ENCODE results near the gene TP53RK. TPM values are rescaled to one million over a fixed set of nuclear protein-coding genes. Genes with fewer than 3 reads are reported as not detected.

TP53RK gene
- total and polyA plus RNA-seq, 2 experiments from 2014 or later = 24.2 to 26.0 TPM

DNA sequence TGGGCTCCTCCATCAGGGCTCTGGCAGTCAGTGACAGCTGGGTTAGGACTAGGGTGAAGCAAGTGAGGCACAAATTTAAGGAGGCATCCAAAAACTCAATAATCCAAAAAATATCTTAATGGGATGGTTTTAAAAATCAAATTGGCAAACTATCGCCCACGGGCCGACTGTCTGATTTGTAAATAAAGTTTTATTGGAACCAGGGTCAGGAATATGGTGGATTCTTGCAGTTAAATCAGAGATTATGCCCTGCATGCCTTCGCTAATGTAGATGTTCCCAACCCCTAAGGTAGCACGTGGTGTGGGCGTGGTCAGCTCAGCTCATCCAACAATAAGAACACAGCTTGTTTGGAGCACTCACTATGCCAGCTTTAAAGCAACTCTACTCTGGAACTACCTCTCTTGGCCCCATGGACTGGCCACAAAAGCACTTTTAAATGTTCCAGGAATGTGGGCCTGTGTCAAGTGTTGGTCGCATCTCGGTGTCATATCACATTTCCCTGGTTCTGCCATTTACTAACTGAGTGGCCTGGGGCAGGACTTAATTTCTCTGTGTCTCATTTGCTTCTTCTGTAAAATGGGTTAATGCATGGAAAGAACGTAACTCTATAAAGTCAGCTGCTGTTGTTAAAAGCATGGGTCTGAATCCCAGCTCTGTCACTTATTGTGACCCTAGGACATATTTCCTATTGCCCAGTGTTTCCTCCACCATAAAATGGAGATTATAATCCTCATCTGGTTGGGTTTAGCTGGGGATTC, 7.0 kb downstream of the TP53RK start:
- peak overlapping the region; percentile 37; the same call in 1 of the 2 replicates for H3K27ac ChIP-seq (ENCODE audit: low read depth)
- peaks cover 7% of the 10 kb centered on the region for H3K27me3 Mint-ChIP-seq (ENCODE audit: insufficient read depth, low read depth, poor library complexity)
- H3K4me2 ChIP-seq = peak overlapping the region; percentile 77
- peaks cover 12% of the 10 kb centered on the region for H3K36me3 ChIP-seq (ENCODE audit: insufficient read depth)
- H2AFZ ChIP-seq = no peak overlapping the region
- peak; percentile 6; the same call in 2 of the 3 replicates for ATAC-seq
- peaks cover 4% of the 10 kb centered on the region; the same call in 1 of the 2 replicates for H3F3A ChIP-seq (replicated peaks; ENCODE audit: low read depth)
- H3K36me3 Mint-ChIP-seq (ENCODE audit: low read depth) = peaks cover 48% of the 10 kb centered on the region
- TF ChIP-seq, protein P1, sequence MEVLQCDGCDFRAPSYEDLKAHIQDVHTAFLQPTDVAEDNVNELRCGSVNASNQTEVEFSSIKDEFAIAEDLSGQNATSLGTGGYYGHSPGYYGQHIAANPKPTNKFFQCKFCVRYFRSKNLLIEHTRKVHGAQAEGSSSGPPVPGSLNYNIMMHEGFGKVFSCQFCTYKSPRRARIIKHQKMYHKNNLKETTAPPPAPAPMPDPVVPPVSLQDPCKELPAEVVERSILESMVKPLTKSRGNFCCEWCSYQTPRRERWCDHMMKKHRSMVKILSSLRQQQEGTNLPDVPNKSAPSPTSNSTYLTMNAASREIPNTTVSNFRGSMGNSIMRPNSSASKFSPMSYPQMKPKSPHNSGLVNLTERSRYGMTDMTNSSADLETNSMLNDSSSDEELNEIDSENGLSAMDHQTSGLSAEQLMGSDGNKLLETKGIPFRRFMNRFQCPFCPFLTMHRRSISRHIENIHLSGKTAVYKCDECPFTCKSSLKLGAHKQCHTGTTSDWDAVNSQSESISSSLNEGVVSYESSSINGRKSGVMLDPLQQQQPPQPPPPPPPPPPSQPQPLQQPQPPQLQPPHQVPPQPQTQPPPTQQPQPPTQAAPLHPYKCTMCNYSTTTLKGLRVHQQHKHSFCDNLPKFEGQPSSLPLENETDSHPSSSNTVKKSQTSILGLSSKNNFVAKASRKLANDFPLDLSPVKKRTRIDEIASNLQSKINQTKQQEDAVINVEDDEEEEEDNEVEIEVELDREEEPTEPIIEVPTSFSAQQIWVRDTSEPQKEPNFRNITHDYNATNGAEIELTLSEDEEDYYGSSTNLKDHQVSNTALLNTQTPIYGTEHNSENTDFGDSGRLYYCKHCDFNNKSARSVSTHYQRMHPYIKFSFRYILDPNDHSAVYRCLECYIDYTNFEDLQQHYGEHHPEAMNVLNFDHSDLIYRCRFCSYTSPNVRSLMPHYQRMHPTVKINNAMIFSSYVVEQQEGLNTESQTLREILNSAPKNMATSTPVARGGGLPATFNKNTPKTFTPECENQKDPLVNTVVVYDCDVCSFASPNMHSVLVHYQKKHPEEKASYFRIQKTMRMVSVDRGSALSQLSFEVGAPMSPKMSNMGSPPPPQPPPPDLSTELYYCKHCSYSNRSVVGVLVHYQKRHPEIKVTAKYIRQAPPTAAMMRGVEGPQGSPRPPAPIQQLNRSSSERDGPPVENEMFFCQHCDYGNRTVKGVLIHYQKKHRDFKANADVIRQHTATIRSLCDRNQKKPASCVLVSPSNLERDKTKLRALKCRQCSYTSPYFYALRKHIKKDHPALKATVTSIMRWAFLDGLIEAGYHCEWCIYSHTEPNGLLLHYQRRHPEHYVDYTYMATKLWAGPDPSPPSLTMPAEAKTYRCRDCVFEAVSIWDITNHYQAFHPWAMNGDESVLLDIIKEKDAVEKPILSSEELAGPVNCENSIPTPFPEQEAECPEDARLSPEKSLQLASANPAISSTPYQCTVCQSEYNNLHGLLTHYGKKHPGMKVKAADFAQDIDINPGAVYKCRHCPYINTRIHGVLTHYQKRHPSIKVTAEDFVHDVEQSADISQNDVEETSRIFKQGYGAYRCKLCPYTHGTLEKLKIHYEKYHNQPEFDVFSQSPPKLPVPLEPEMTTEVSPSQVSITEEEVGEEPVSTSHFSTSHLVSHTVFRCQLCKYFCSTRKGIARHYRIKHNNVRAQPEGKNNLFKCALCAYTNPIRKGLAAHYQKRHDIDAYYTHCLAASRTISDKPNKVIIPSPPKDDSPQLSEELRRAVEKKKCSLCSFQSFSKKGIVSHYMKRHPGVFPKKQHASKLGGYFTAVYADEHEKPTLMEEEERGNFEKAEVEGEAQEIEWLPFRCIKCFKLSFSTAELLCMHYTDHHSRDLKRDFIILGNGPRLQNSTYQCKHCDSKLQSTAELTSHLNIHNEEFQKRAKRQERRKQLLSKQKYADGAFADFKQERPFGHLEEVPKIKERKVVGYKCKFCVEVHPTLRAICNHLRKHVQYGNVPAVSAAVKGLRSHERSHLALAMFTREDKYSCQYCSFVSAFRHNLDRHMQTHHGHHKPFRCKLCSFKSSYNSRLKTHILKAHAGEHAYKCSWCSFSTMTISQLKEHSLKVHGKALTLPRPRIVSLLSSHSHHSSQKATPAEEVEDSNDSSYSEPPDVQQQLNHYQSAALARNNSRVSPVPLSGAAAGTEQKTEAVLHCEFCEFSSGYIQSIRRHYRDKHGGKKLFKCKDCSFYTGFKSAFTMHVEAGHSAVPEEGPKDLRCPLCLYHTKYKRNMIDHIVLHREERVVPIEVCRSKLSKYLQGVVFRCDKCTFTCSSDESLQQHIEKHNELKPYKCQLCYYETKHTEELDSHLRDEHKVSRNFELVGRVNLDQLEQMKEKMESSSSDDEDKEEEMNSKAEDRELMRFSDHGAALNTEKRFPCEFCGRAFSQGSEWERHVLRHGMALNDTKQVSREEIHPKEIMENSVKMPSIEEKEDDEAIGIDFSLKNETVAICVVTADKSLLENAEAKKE (CRISPR knock-in tag; IDR thresholded peaks at IDR 0.05) = no peak
- TF ChIP-seq ZNF331 (CRISPR knock-in tag; IDR thresholded peaks at IDR 0.05; ENCODE audit: low read depth) (no peak), JUNB (IDR thresholded peaks at IDR 0.05; ENCODE audit: unreplicated experiment) (no peak), NANOG (IDR thresholded peaks at IDR 0.05; ENCODE audit: borderline replicate concordance) (no peak), STAT1 (IDR thresholded peaks at IDR 0.05; ENCODE audit: unreplicated experiment) (no peak), ZNF114 (CRISPR knock-in tag; IDR thresholded peaks at IDR 0.05) (no peak), CREB1 (CRISPR knock-in tag; IDR thresholded peaks at IDR 0.05; ENCODE audit: low read depth) (no peak), EZH2 (IDR thresholded peaks at IDR 0.05; ENCODE audit: low read depth, unreplicated experiment) (no peak), POLR2AphosphoS5 (IDR thresholded peaks at IDR 0.05; ENCODE audit: low read depth) (no peak)
- TF ChIP-seq, protein P2, sequence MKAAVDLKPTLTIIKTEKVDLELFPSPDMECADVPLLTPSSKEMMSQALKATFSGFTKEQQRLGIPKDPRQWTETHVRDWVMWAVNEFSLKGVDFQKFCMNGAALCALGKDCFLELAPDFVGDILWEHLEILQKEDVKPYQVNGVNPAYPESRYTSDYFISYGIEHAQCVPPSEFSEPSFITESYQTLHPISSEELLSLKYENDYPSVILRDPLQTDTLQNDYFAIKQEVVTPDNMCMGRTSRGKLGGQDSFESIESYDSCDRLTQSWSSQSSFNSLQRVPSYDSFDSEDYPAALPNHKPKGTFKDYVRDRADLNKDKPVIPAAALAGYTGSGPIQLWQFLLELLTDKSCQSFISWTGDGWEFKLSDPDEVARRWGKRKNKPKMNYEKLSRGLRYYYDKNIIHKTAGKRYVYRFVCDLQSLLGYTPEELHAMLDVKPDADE (IDR thresholded peaks at IDR 0.05) = no peak
- TF ChIP-seq, protein P3, sequence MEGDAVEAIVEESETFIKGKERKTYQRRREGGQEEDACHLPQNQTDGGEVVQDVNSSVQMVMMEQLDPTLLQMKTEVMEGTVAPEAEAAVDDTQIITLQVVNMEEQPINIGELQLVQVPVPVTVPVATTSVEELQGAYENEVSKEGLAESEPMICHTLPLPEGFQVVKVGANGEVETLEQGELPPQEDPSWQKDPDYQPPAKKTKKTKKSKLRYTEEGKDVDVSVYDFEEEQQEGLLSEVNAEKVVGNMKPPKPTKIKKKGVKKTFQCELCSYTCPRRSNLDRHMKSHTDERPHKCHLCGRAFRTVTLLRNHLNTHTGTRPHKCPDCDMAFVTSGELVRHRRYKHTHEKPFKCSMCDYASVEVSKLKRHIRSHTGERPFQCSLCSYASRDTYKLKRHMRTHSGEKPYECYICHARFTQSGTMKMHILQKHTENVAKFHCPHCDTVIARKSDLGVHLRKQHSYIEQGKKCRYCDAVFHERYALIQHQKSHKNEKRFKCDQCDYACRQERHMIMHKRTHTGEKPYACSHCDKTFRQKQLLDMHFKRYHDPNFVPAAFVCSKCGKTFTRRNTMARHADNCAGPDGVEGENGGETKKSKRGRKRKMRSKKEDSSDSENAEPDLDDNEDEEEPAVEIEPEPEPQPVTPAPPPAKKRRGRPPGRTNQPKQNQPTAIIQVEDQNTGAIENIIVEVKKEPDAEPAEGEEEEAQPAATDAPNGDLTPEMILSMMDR (conservative IDR thresholded peaks at IDR 0.05; ENCODE audit: low read depth in 2 of 2) = no peak
- TF ChIP-seq, protein P4, sequence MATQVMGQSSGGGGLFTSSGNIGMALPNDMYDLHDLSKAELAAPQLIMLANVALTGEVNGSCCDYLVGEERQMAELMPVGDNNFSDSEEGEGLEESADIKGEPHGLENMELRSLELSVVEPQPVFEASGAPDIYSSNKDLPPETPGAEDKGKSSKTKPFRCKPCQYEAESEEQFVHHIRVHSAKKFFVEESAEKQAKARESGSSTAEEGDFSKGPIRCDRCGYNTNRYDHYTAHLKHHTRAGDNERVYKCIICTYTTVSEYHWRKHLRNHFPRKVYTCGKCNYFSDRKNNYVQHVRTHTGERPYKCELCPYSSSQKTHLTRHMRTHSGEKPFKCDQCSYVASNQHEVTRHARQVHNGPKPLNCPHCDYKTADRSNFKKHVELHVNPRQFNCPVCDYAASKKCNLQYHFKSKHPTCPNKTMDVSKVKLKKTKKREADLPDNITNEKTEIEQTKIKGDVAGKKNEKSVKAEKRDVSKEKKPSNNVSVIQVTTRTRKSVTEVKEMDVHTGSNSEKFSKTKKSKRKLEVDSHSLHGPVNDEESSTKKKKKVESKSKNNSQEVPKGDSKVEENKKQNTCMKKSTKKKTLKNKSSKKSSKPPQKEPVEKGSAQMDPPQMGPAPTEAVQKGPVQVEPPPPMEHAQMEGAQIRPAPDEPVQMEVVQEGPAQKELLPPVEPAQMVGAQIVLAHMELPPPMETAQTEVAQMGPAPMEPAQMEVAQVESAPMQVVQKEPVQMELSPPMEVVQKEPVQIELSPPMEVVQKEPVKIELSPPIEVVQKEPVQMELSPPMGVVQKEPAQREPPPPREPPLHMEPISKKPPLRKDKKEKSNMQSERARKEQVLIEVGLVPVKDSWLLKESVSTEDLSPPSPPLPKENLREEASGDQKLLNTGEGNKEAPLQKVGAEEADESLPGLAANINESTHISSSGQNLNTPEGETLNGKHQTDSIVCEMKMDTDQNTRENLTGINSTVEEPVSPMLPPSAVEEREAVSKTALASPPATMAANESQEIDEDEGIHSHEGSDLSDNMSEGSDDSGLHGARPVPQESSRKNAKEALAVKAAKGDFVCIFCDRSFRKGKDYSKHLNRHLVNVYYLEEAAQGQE (IDR thresholded peaks at IDR 0.05; ENCODE audit: unreplicated experiment) = no peak
- no peaks in the 10 kb centered on the region for H3K9me2 ChIP-seq (ENCODE audit: insufficient read depth)
- H3K27ac Mint-ChIP-seq = no peak overlapping the region
- peak overlapping the region; percentile 73; the same call in 1 of the 3 replicates for H3K4me3 Mint-ChIP-seq
- peaks cover 24% of the 10 kb centered on the region; the same call in 1 of the 2 replicates for H3K4me1 ChIP-seq (ENCODE audit: insufficient read depth)
- peaks cover 3% of the 10 kb centered on the region; the same call in 2 of the 3 replicates for H3K9me3 Mint-ChIP-seq
- DNase-seq (ENCODE audit: low spot score) = no peak
- peaks cover 50% of the 10 kb centered on the region for H3K79me2 ChIP-seq (replicated peaks; ENCODE audit: insufficient read depth)
- peaks cover 37% of the 10 kb centered on the region for H3K4me1 Mint-ChIP-seq
- peak overlapping the region; percentile 61; the same call in 1 of the 2 replicates for H3K4me3 ChIP-seq
- 0 out of 2 replicates have a peak, but pooled peaks cover 9% of the 10 kb centered on the region for H4K20me1 ChIP-seq (replicated peaks; ENCODE audit: insufficient read depth)
- no peaks in the 10 kb centered on the region for H3K27me3 ChIP-seq (ENCODE audit: insufficient read depth)
